Neural progenitor cell (in vitro differentiated cells): Measurements from ENCODE around the gene ZNF230.

Experiments
- EZH2 ChIP-seq: fragments of 200-600 bp; sonication (generic); IDR thresholded peaks from 2 replicates; pipeline ENCODE4 v1.6.1; 2017; ENCODE audit warnings: antibody characterized with exemption, mild to moderate bottlenecking, moderate library complexity
- EZH2phosphoT487 ChIP-seq: fragments of 200-600 bp; sonication (generic); IDR thresholded peaks from 2 replicates; pipeline ENCODE4 v1.6.1; 2017; ENCODE audit warnings: antibody characterized with exemption
- TF ChIP-seq, protein P1 (sequence below): fragments of 200-600 bp; sonication (generic); IDR thresholded peaks from 2 replicates; pipeline ENCODE4 v1.5.1; 2017; ENCODE audit warnings: antibody characterized with exemption, mild to moderate bottlenecking

GRCh38 chr19:44007473-44007872 is 4.7 kb downstream of the ZNF230 start:
- TF ChIP-seq, protein P1, sequence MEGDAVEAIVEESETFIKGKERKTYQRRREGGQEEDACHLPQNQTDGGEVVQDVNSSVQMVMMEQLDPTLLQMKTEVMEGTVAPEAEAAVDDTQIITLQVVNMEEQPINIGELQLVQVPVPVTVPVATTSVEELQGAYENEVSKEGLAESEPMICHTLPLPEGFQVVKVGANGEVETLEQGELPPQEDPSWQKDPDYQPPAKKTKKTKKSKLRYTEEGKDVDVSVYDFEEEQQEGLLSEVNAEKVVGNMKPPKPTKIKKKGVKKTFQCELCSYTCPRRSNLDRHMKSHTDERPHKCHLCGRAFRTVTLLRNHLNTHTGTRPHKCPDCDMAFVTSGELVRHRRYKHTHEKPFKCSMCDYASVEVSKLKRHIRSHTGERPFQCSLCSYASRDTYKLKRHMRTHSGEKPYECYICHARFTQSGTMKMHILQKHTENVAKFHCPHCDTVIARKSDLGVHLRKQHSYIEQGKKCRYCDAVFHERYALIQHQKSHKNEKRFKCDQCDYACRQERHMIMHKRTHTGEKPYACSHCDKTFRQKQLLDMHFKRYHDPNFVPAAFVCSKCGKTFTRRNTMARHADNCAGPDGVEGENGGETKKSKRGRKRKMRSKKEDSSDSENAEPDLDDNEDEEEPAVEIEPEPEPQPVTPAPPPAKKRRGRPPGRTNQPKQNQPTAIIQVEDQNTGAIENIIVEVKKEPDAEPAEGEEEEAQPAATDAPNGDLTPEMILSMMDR = no peak
- TF ChIP-seq EZH2 (no peak), EZH2phosphoT487 (no peak)
